H1 (cell line): ENCODE measurements around the gene UBAP1L. TPM values are rescaled to one million over a fixed set of nuclear protein-coding genes. Genes with fewer than 3 reads are reported as not detected.

Experiments used
- CTCF ChIA-PET: fragments of 300-600 bp; sonication (Branson Sonifier 250); formaldehyde crosslinking; loops from one replicate; lab custom pipeline; 2021; ENCODE audit not compliant: partially characterized antibody; lab: Charles Lee
- POLR2A ChIA-PET: fragments of 300-600 bp; sonication (Branson Sonifier 250); formaldehyde crosslinking; loops from one replicate; lab custom pipeline; 2021; ENCODE audit warnings: inconsistent platforms; ENCODE audit not compliant: partially characterized antibody; lab: Charles Lee
- DNase-seq, 2 experiments: peaks; one replicate each; pipeline versions ENCODE4 v3.0.0 to v3.0.0-alpha.2; 2010 to 2022; ENCODE audit warnings: low spot score in 2 of 2, low read depth in 1 of 2, mixed read lengths in 1 of 2
- FAIRE-seq: peaks from 2 replicates; lab custom pipeline; 2011; peaks lifted over from hg19 to GRCh38; lab: Jason Lieb, UNC
- H2AFZ ChIP-seq: 2 replicates; pipeline ENCODE4 v1.8.1; 2012; ENCODE audit warnings: low read length, inconsistent platforms
- H2AK5ac ChIP-seq: 2 replicates; pipeline ENCODE4 v1.6.1; 2013; ENCODE audit warnings: low read depth, low read length
- H2BK120ac ChIP-seq: replicated peaks from 2 replicates; pipeline ENCODE3; 2013; ENCODE audit warnings: low read depth, low read length, inconsistent platforms
- H2BK12ac ChIP-seq: 2 replicates; pipeline ENCODE4 v1.6.1; 2013; ENCODE audit warnings: low read depth, low read length
- H2BK15ac ChIP-seq: 2 replicates; pipeline ENCODE4 v1.6.1; 2013; ENCODE audit warnings: low read length
- H2BK20ac ChIP-seq: 2 replicates; pipeline ENCODE4 v1.6.1; 2013; ENCODE audit warnings: low read length
- H2BK5ac ChIP-seq: 2 replicates; pipeline ENCODE4 v1.6.1; 2013; ENCODE audit warnings: low read depth, low read length
- H3K14ac ChIP-seq: 2 replicates; pipeline ENCODE4 v1.6.1; 2013; ENCODE audit warnings: inconsistent platforms; ENCODE audit not compliant: insufficient read length
- H3K18ac ChIP-seq: 2 replicates; pipeline ENCODE4 v1.6.1; 2013; ENCODE audit warnings: low read length; ENCODE audit errors: extremely low read depth
- H3K23ac ChIP-seq: 2 replicates; pipeline ENCODE4 v1.6.1; 2013; ENCODE audit warnings: inconsistent platforms; ENCODE audit not compliant: insufficient read length
- H3K23me2 ChIP-seq: 2 replicates; pipeline ENCODE4 v1.6.1; 2013; ENCODE audit warnings: low read depth, low read length
- H3K27ac ChIP-seq: 2 replicates; pipeline ENCODE4 v1.6.1; 2011; ENCODE audit warnings: low read depth, low read length, inconsistent platforms
- H3K27me3 ChIP-seq, 4 experiments: replicated peaks in 1 of 4; 1 replicate in 1 of 4; 2 replicates in 3 of 4; pipeline versions ENCODE4 v1.6.1 to v1.8.1; 2011 to 2013; ENCODE audit warnings: low read length in 3 of 4, mild to moderate bottlenecking in 3 of 4, inconsistent platforms in 2 of 4, mixed read lengths in 2 of 4, moderate library complexity in 1 of 4; ENCODE audit not compliant: control insufficient read depth in 3 of 4, insufficient read depth in 3 of 4; ENCODE audit errors: extremely low read depth in 1 of 4
- H3K36me3 ChIP-seq, 4 experiments: 2 replicates each; pipeline versions ENCODE4 v1.6.1 to v1.8.1; 2011 to 2013; ENCODE audit warnings: mild to moderate bottlenecking in 4 of 4, low read length in 3 of 4, moderate library complexity in 2 of 4, control low read depth in 1 of 4, inconsistent platforms in 1 of 4; ENCODE audit not compliant: insufficient read depth in 4 of 4, control insufficient read depth in 2 of 4
- H3K4ac ChIP-seq: replicated peaks from 2 replicates; pipeline ENCODE3; 2013; ENCODE audit warnings: low read length, low read depth, mixed read lengths, inconsistent platforms; ENCODE audit not compliant: insufficient read length
- H3K4me1 ChIP-seq, 4 experiments: replicated peaks in 1 of 4; 1 replicate in 1 of 4; 2 replicates in 3 of 4; pipeline versions ENCODE4 v1.6.1 to v1.8.1; 2011 to 2013; ENCODE audit warnings: low read length in 3 of 4, inconsistent platforms in 2 of 4, mixed read lengths in 1 of 4; ENCODE audit not compliant: insufficient read depth in 4 of 4, control insufficient read depth in 3 of 4
- H3K4me2 ChIP-seq, 2 experiments: 2 replicates each; pipeline versions ENCODE4 v1.6.1 to v1.8.1; 2011 to 2013; ENCODE audit warnings: low read depth in 2 of 2, low read length in 2 of 2, control low read depth in 1 of 2, inconsistent platforms in 1 of 2, mild to moderate bottlenecking in 1 of 2; ENCODE audit not compliant: insufficient read depth in 1 of 2
- H3K4me3 ChIP-seq, 4 experiments: fragments of 200-600, 300-600 bp in 1 of 4; sonication (generic), shearing (Covaris generic), sonication (Bioruptor Twin) in 1 of 4; 2 replicates each; pipeline versions ENCODE4 v1.5.1 to v1.8.1; 2011 to 2016; ENCODE audit warnings: low read length in 4 of 4, low read depth in 3 of 4, control low read depth in 2 of 4, inconsistent platforms in 2 of 4, mild to moderate bottlenecking in 2 of 4, mixed read lengths in 1 of 4, moderate library complexity in 1 of 4; ENCODE audit not compliant: insufficient read depth in 2 of 4; ENCODE audit errors: extremely low read depth in 1 of 4
- H3K56ac ChIP-seq: replicated peaks from 2 replicates; pipeline ENCODE3; 2013; ENCODE audit warnings: low read depth, mild to moderate bottlenecking, mixed read lengths, low read length, inconsistent platforms; ENCODE audit not compliant: insufficient read length
- H3K79me1 ChIP-seq: 2 replicates; pipeline ENCODE4 v1.6.1; 2013; ENCODE audit warnings: low read depth, low read length, control low read depth
- H3K79me2 ChIP-seq, 2 experiments: 2 replicates each; pipeline versions ENCODE4 v1.6.1 to v1.8.1; 2012 to 2013; ENCODE audit warnings: low read length in 2 of 2, mild to moderate bottlenecking in 2 of 2, inconsistent platforms in 1 of 2; ENCODE audit not compliant: insufficient read depth in 2 of 2, control insufficient read depth in 1 of 2
- H3K9ac ChIP-seq, 4 experiments: replicated peaks in 1 of 4; 1 replicate in 1 of 4; 2 replicates in 3 of 4; pipeline versions ENCODE4 v1.6.1 to v1.8.1; 2011 to 2013; ENCODE audit warnings: low read depth in 3 of 4, low read length in 3 of 4, control low read depth in 2 of 4, mild to moderate bottlenecking in 2 of 4, moderate library complexity in 2 of 4, inconsistent platforms in 1 of 4; ENCODE audit errors: extremely low read depth in 1 of 4
- H3K9me3 ChIP-seq, 2 experiments: 2 replicates each; pipeline versions ENCODE4 v1.6.1 to v1.8.1; 2012 to 2013; ENCODE audit warnings: mild to moderate bottlenecking in 2 of 2, moderate library complexity in 2 of 2, control low read depth in 1 of 2, inconsistent platforms in 1 of 2, low read depth in 1 of 2, low read length in 1 of 2, mixed read lengths in 1 of 2; ENCODE audit not compliant: insufficient read depth in 2 of 2
- H4K20me1 ChIP-seq, 2 experiments: replicated peaks in 1 of 2; 2 replicates each; pipeline versions ENCODE3 to v1.8.1; 2011 to 2013; ENCODE audit warnings: inconsistent platforms in 2 of 2, low read length in 2 of 2, mild to moderate bottlenecking in 1 of 2; ENCODE audit not compliant: insufficient read depth in 2 of 2, control insufficient read depth in 1 of 2
- H4K5ac ChIP-seq: 2 replicates; pipeline ENCODE4 v1.6.1; 2013; ENCODE audit warnings: low read length, low read depth, mixed read lengths, inconsistent platforms; ENCODE audit not compliant: insufficient read length
- H4K8ac ChIP-seq: 2 replicates; pipeline ENCODE4 v1.8.0; 2013; ENCODE audit warnings: mild to moderate bottlenecking, moderate library complexity, low read length, inconsistent platforms; ENCODE audit not compliant: insufficient read depth; ENCODE audit errors: extremely low read depth
- H4K91ac ChIP-seq: replicated peaks from 2 replicates; pipeline ENCODE3; 2013; ENCODE audit warnings: low read length, mixed read lengths, inconsistent platforms; ENCODE audit not compliant: insufficient read length
- CHD1 ChIP-seq: IDR thresholded peaks from 2 replicates; pipeline ENCODE4 v1.6.1; 2012; ENCODE audit warnings: low read depth, low read length, improper control_type of control experiment
- RBBP5 ChIP-seq: IDR thresholded peaks from 2 replicates; pipeline ENCODE4 v1.7.1; 2012; ENCODE audit warnings: low read depth, mild to moderate bottlenecking, inconsistent platforms, low read length, moderate library complexity, borderline replicate concordance
- TAF1 ChIP-seq: IDR thresholded peaks from 2 replicates; pipeline ENCODE4 v1.6.1; 2011; ENCODE audit warnings: mild to moderate bottlenecking, low read depth, low read length
- TBP ChIP-seq: IDR thresholded peaks from 2 replicates; pipeline ENCODE4 v1.6.1; 2011; ENCODE audit warnings: low read depth, low read length, improper control_type of control experiment
- WGBS, 2 experiments: shearing (Covaris generic) in 1 of 2; methylation state at CpG; one replicate each; pipeline versions ENCODE4 v1.1.6 to v1.1.7; 2013 to 2015; ENCODE audit warnings: low lambda C conversion rate in 2 of 2, mixed read lengths in 2 of 2, inconsistent platforms in 1 of 2, low coverage in 1 of 2, missing lambda C conversion rate in 1 of 2; ENCODE audit not compliant: insufficient replicate concordance in 2 of 2, insufficient coverage in 1 of 2, insufficient read length in 1 of 2; ENCODE audit errors: extremely low coverage in 1 of 2, missing lambda C conversion rate in 1 of 2; 5-methylcytosine and 5-hydroxymethylcytosine counted together
- polyA plus RNA-seq, 7 experiments: library from polyadenylated mRNA; depleted of rRNA in 3 of 7; stranded (reverse) in 5 of 7; unstranded in 2 of 7; fragments of >200 nt in 5 of 7; fragments of 200-250 nt in 2 of 7; gene quantifications; 1 replicate in 5 of 7; 2 replicates in 1 of 7; 4 replicates in 1 of 7; pipeline versions ENCODE4 v1.2.1 to v1.2.3, GENCODE V29; 2011 to 2013; ENCODE audit warnings: missing spikeins in 2 of 7, mixed read lengths in 2 of 7
- total RNA-seq: library from RNA; stranded (reverse); fragmentation: NEBNext Ultra II Directional; extraction: Animal tissue kit (Norgen Biotek cat#: 25700); gene quantifications from 2 replicates; pipeline ENCODE4 v1.2.1, GENCODE V29; 2021
- TF ChIP-seq, protein P1 (sequence below), 3 experiments: IDR thresholded peaks; 1 replicate in 2 of 3; 2 replicates in 1 of 3; pipeline versions ENCODE4 v1.5.1 to v1.6.1; 2011; ENCODE audit warnings: low read length in 3 of 3, mild to moderate bottlenecking in 3 of 3, inconsistent platforms in 2 of 3, low read depth in 1 of 3, moderate library complexity in 1 of 3; ENCODE audit not compliant: insufficient read depth in 1 of 3; ENCODE audit errors: control extremely low read depth in 1 of 3

Gene UBAP1L
- total and polyA plus RNA-seq, 2 of the 8 experiments (the other 6 are each of a cell fraction or from before 2014, with no cell fraction given): 0.67 to 1.7 TPM

DNA sequence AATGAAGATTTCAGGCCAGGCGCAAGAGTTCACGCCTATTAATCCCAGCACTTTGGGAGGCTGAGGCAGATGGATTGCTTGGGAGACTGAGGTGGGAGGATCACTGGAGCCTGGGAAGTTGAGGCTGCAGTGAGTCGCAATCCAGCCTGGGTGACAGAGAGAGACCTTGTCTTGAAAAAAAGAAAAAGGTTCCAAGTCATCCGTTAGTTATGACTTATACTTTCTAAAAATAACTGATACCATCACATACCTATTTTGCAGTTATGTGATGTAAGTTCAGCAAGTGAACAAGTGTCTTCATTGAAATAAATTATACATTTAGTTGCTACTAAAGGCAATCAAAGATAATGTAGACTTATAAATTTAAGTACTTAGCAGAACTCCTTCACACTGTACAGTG lies 48.0 kb upstream of the UBAP1L start:
- H3K14ac ChIP-seq: no peak overlapping the region
- H4K91ac ChIP-seq: no peak overlapping the region
- no peak overlapping the region for H3K4me3 ChIP-seq
- H2AFZ ChIP-seq: no peak overlapping the region
- ChIA-PET CTCF (no interaction called here), POLR2A (no interaction called here)
- H3K9ac ChIP-seq: no peak overlapping the region
- peaks cover 2 to 43% (median 12%) of the 10 kb centered on the region in 4 experiments; a peak in 6 of 8 replicates for H3K36me3 ChIP-seq
- no peak overlapping the region for H3K4me2 ChIP-seq
- WGBS, 2 experiments: 92% methylated on average over 4 of the region's 4 CpGs; no CpG with 5 or more reads in 1 of the 2 experiments
- H3K27me3 ChIP-seq: no peaks in the 10 kb centered on the region
- no peak overlapping the region for H2AK5ac ChIP-seq
- H3K79me1 ChIP-seq: no peaks in the 10 kb centered on the region
- H3K4ac ChIP-seq: no peak overlapping the region
- H3K18ac ChIP-seq: no peak overlapping the region
- no peak overlapping the region for H2BK12ac ChIP-seq
- H3K56ac ChIP-seq: no peak overlapping the region
- H3K9me3 ChIP-seq: no peaks in the 10 kb centered on the region
- no peak overlapping the region for H2BK20ac ChIP-seq
- FAIRE-seq (no peak), DNase-seq (no peak)
- no peak overlapping the region for H4K5ac ChIP-seq
- H2BK5ac ChIP-seq: no peak overlapping the region
- no peak overlapping the region for H3K23ac ChIP-seq
- H3K23me2 ChIP-seq: no peaks in the 10 kb centered on the region; the same call in 1 of the 2 replicates
- H3K79me2 ChIP-seq: no peaks in the 10 kb centered on the region
- TF ChIP-seq TBP: no peak
- TF ChIP-seq CHD1: no peak
- no peak for TF ChIP-seq RBBP5
- no peak for TF ChIP-seq TAF1
- TF ChIP-seq, protein P1, sequence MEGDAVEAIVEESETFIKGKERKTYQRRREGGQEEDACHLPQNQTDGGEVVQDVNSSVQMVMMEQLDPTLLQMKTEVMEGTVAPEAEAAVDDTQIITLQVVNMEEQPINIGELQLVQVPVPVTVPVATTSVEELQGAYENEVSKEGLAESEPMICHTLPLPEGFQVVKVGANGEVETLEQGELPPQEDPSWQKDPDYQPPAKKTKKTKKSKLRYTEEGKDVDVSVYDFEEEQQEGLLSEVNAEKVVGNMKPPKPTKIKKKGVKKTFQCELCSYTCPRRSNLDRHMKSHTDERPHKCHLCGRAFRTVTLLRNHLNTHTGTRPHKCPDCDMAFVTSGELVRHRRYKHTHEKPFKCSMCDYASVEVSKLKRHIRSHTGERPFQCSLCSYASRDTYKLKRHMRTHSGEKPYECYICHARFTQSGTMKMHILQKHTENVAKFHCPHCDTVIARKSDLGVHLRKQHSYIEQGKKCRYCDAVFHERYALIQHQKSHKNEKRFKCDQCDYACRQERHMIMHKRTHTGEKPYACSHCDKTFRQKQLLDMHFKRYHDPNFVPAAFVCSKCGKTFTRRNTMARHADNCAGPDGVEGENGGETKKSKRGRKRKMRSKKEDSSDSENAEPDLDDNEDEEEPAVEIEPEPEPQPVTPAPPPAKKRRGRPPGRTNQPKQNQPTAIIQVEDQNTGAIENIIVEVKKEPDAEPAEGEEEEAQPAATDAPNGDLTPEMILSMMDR (IDR thresholded peaks at IDR 0.05; ENCODE audit: control extremely low read depth in 1 of 3, insufficient read depth in 1 of 3, low read depth in 1 of 3, low read length in 3 of 3): no peak
- no peaks in the 10 kb centered on the region for H3K4me1 ChIP-seq
- peaks cover 1 to 2% of the 10 kb centered on the region in 2 experiments for H4K20me1 ChIP-seq
- no peak overlapping the region for H2BK15ac ChIP-seq
- H4K8ac ChIP-seq: no peak overlapping the region
- no peak overlapping the region for H3K27ac ChIP-seq
- no peak overlapping the region for H2BK120ac ChIP-seq
